Upper lobe of left lung (tissue), 4 donors: Measurements from ENCODE around the gene MAPRE3.

Experiments
- EP300 ChIP-seq, 4 donors: sonication (generic); formaldehyde crosslinking; IDR thresholded peaks; one replicate each; pipeline ENCODE4 v1.5.1; 2017; ENCODE audit warnings: antibody characterized with exemption in 4 of 4, control low read depth in 2 of 4
- POLR2A ChIP-seq, 4 donors: fragments of 450-650 bp; IDR thresholded peaks; one replicate each; pipeline ENCODE4 v1.5.1; 2016 to 2017; ENCODE audit warnings: antibody characterized with exemption in 4 of 4, mild to moderate bottlenecking in 2 of 4
- TF ChIP-seq, protein P1 (sequence below), 6 experiments: fragments of 450-650 bp in 4 of 6; fragments of 200-600 bp in 2 of 6; sonication (generic) in 2 of 6; IDR thresholded peaks; one replicate each; pipeline ENCODE4 v1.5.1; 2016 to 2019; ENCODE audit warnings: antibody characterized with exemption in 6 of 6

DNA sequence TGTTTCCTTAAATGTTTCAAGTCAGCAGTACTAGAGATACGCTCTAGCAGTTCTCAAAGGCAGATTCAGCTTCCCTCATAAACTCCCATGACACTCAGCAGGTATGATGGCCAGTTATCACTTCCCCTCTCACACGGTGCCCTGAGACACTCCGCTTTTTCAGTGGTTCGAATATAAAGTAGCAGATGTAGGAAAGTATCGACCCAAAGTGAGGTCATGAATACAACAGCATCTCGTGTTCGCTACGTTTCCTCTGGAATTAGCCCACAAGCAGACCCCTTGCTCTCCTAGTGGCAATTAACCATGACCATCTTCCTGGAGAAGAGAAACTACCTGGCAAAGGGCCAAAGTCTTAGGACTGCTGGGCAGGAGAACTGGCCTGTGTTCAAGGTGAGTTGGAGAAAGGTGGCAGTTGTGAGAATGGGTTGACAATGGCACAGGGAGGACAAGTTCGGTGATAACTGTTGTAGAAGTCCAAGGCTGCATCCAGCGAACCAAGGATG, 71.8 kb downstream of the MAPRE3 start:
- TF ChIP-seq POLR2A (IDR thresholded peaks at IDR 0.05) (peak in 1 of 4 donors; percentile 6), EP300 (IDR thresholded peaks at IDR 0.05) (no peak)
- TF ChIP-seq, protein P1, sequence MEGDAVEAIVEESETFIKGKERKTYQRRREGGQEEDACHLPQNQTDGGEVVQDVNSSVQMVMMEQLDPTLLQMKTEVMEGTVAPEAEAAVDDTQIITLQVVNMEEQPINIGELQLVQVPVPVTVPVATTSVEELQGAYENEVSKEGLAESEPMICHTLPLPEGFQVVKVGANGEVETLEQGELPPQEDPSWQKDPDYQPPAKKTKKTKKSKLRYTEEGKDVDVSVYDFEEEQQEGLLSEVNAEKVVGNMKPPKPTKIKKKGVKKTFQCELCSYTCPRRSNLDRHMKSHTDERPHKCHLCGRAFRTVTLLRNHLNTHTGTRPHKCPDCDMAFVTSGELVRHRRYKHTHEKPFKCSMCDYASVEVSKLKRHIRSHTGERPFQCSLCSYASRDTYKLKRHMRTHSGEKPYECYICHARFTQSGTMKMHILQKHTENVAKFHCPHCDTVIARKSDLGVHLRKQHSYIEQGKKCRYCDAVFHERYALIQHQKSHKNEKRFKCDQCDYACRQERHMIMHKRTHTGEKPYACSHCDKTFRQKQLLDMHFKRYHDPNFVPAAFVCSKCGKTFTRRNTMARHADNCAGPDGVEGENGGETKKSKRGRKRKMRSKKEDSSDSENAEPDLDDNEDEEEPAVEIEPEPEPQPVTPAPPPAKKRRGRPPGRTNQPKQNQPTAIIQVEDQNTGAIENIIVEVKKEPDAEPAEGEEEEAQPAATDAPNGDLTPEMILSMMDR (IDR thresholded peaks at IDR 0.05) = no peak
